ENCODE results near the gene DPP6. TPM values are rescaled to one million over a fixed set of nuclear protein-coding genes. Genes with fewer than 3 reads are reported as not detected.

Gene DPP6
- total RNA-seq, 4 donors from 2014 or later, result 0.38 TPM; not detected in 2

DNA sequence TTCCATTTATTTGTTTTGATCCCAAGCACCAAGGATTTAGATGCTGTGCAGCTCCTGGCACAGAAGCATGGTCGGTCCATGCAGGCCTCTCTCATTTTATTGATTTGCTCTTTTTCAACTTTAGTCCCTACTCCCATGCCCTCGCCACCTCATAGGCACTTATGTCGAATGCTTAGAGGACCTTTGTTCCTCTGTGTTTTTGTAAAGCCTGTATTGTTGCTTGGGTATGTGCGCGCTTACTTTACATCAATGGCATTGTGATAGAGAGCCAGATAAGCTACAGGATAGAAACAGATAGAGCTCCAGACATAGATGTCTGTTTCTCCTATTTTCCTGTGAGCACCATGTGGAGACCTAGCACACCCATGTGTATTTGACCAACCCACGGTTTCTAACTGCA is 725.7 kb downstream of the DPP6 start:
- TF ChIP-seq, protein P1, sequence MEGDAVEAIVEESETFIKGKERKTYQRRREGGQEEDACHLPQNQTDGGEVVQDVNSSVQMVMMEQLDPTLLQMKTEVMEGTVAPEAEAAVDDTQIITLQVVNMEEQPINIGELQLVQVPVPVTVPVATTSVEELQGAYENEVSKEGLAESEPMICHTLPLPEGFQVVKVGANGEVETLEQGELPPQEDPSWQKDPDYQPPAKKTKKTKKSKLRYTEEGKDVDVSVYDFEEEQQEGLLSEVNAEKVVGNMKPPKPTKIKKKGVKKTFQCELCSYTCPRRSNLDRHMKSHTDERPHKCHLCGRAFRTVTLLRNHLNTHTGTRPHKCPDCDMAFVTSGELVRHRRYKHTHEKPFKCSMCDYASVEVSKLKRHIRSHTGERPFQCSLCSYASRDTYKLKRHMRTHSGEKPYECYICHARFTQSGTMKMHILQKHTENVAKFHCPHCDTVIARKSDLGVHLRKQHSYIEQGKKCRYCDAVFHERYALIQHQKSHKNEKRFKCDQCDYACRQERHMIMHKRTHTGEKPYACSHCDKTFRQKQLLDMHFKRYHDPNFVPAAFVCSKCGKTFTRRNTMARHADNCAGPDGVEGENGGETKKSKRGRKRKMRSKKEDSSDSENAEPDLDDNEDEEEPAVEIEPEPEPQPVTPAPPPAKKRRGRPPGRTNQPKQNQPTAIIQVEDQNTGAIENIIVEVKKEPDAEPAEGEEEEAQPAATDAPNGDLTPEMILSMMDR (IDR thresholded peaks at IDR 0.05), result no peak
- TF ChIP-seq POLR2A (IDR thresholded peaks at IDR 0.05), result no peak
- Histone ChIP-seq H3K4me3 (no peak overlapping the region), H3K36me3 (no peaks in the 10 kb centered on the region), H3K27ac (no peak overlapping the region), H3K9me3 (no peaks in the 10 kb centered on the region), H3K4me1 (no peaks in the 10 kb centered on the region), H3K27me3 (no peaks in the 10 kb centered on the region)
- intact Hi-C loops (cut with DNase I), result no loop called here
- WGBS, 2 donors, result 65 to 82% methylated on average over 6 of the region's 6 CpGs
- DNase-seq, result no peak

DNA sequence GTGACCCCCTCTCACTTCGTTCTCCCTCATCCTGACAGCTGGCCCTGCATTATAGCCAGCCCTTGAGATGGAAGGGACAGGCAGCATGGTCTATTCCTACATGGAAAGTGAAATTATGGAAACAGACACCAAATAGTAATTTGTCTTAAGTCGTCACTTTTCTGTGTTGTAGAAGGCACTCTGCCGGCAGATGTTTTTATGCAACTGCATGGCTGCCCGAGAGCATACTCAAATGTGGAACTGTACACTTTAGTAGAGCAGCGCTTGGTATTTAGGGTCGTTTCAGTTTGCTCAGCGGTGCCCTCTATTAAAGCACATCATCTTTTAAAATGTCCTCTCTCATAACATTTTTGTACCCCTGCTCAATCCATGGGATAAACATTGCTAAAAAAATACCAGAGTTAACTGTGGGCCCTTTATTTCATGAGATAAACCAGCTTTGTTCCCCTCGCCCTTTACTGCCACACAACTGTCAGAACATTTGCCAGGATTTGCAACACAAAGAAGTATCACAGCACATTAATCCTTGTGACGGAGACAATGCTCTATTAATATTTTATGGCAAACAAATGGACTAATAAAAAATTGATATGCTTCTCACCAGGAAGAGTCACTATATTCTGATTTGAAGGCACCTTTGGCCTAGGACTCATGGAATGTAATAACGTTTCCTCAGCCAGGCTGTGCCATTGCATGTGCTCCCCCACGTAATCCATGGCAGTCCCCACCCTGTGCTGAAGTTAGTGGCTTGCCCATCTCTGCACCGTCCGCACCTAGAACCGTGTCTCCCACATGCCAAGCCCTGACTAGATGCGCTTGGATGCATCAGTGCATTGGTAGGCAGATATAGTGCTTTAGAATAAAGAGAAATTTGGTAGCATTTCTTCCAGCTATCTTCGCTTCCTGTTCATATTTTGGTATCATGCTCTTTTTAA is 729.4 kb downstream of the DPP6 start:
- DNase-seq, result no peak
- no peak overlapping the region for H3K4me3 ChIP-seq
- H3K27me3 ChIP-seq, result no peaks in the 10 kb centered on the region
- H3K9me3 ChIP-seq, result peaks cover 0 to 7% (median 0%) of the 10 kb centered on the region in 3 donors
- TF ChIP-seq, protein P1 (IDR thresholded peaks at IDR 0.05), result no peak
- no peak for TF ChIP-seq POLR2A (IDR thresholded peaks at IDR 0.05)
- intact Hi-C loops (cut with DNase I), result no loop called here
- H3K4me1 ChIP-seq, result no peaks in the 10 kb centered on the region
- no peak overlapping the region for H3K27ac ChIP-seq
- 65 to 66% methylated on average over 16 of the region's 16 CpGs for WGBS, 2 donors
- H3K36me3 ChIP-seq, result no peaks in the 10 kb centered on the region

DNA sequence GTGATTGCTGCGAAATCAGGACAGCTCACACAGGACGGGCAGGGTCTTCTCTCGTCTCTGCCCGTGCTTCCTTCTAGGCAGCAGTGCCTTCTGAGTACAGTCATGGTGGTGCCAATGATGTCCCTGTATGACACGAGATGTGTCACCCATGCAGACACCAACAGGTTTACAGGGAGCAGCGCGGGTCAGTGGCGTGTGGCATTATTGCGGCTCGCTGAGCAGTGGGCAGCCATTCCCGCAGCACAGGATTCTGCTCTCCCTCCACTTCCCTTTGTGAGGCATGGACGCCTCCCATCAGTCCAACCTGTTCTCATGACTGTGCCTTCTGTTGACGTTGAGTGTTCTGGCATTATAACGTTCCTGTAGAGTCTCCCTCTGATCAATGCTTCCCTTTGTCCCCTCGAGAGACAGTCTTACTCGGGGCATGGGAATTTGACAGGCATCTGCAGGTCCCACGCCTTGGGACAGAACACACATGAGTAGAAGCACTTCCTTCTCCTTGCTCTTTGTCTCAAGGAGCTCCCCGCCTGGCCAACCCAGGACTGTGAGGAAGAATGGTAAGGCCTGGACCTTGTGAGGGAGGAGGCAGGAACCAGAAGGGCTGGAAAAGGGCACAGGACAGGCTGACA is 731.2 kb downstream of the DPP6 start:
- Histone ChIP-seq H3K9me3 (peaks cover 0 to 7% (median 0%) of the 10 kb centered on the region in 3 donors), H3K4me3 (no peak overlapping the region), H3K36me3 (no peaks in the 10 kb centered on the region), H3K4me1 (no peaks in the 10 kb centered on the region), H3K27me3 (no peaks in the 10 kb centered on the region), H3K27ac (no peak overlapping the region)
- TF ChIP-seq POLR2A (IDR thresholded peaks at IDR 0.05), result no peak
- TF ChIP-seq, protein P1 (IDR thresholded peaks at IDR 0.05), result no peak
- WGBS, 2 donors, result 74 to 86% methylated on average over 13 to 15 of the region's 18 CpGs
- intact Hi-C loops (cut with DNase I), result no loop called here
- DNase-seq, result no peak

DNA sequence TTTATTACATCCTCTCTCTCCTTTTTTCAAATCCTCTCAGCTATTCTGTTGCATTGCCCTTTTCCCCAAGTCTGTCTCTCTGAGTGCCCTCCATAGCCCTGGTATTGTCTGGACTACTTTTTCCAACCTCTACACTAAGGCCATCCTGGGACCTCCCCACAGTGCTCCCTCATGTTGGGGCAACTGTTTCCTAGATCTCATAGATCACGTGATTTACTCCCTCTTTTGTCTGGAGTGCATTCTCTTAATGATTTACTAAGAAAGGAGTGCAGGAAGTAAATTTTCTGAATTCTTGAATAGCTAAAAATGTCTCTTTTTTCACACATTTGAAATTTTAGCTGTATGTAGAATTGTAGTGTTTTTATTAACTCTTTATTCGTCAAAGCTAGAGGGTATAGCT is 733.7 kb downstream of the DPP6 start:
- no peak overlapping the region for H3K4me3 ChIP-seq
- WGBS, 2 donors, result 46 to 62% methylated on average over 2 of the region's 2 CpGs
- H3K4me1 ChIP-seq, result no peaks in the 10 kb centered on the region
- no peaks in the 10 kb centered on the region for H3K36me3 ChIP-seq
- H3K27ac ChIP-seq, result no peak overlapping the region
- intact Hi-C loops (cut with DNase I), result no loop called here
- no peaks in the 10 kb centered on the region for H3K27me3 ChIP-seq
- peaks cover 0 to 7% (median 0%) of the 10 kb centered on the region in 3 donors for H3K9me3 ChIP-seq
- DNase-seq, result no peak
- TF ChIP-seq, protein P1 (IDR thresholded peaks at IDR 0.05), result no peak

DNA sequence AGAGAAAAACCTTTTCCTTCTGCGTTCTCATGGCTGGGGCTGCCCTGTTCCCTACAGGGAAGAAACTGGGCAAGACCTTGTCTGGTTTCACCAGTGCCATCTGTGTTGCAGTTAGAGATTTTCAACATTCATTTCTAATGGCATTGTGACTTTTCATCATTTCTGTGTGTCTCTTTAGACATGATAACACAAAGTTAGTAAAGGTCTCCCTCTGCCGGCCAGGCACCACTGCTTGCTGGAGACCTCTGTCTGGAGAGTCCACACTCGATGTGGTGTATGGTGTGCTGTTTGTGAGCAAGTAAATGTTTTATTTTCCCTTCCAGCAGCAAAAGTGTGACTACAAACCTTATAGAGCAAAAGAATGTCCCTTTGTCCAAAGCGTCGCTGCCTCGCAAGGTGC is 737.2 kb downstream of the DPP6 start:
- intact Hi-C loops (cut with DNase I), result no loop called here
- Histone ChIP-seq H3K27ac (no peak overlapping the region), H3K9me3 (peaks cover 0 to 7% (median 0%) of the 10 kb centered on the region in 3 donors), H3K4me3 (no peak overlapping the region), H3K27me3 (peaks cover 0 to 10% (median 0%) of the 10 kb centered on the region in 4 donors), H3K36me3 (no peaks in the 10 kb centered on the region), H3K4me1 (peaks cover 0 to 5% (median 0%) of the 10 kb centered on the region in 3 donors)
- no peak for DNase-seq
- TF ChIP-seq, protein P1 (IDR thresholded peaks at IDR 0.05), result no peak
- no peak for TF ChIP-seq POLR2A (IDR thresholded peaks at IDR 0.05)
- WGBS, 2 donors, result 55 to 65% methylated on average over 6 of the region's 6 CpGs
